ENCODE data around the gene SLC25A47. TPM values are rescaled to one million over a fixed set of nuclear protein-coding genes. Genes with fewer than 3 reads are reported as not detected.
A peak's percentile ranks its signal among the peaks of the same experiment; 100 is the strongest.

SLC25A47 gene
- total and polyA plus RNA-seq, 9 of the 15 experiments (the other 6 are each of a cell fraction or from before 2014, with no cell fraction given), result 0.09 to 0.23 (median 0.22) TPM; not detected in 6

DNA sequence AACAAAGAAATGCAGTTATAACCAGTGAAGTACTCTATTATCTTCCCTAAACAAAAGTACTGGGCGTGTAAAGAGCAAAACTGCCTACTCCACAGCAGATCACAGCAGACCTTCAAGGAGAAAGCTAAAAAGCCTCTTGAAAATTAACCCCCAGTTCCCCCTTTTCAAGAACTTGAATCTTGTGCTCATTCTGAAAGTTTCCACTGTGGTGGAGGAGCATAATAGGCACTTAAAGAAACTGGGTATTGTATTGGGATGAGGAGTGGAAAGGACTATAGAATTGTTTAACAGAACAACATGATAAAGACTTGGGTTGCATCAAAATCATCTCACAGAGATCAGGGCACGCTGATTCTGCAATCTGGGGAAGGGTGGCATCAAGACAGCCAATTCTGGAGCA lies 51.1 kb downstream of the SLC25A47 start:
- peaks cover 79% of the 10 kb centered on the region for H3K79me2 ChIP-seq (ENCODE audit: control insufficient read depth, insufficient read depth, low read length)
- peaks cover 34% of the 10 kb centered on the region for H3K36me3 ChIP-seq (ENCODE audit: control insufficient read depth, insufficient read depth, low read length)
- no TSS peak for BruUV-seq (replicated peaks)
- in situ Hi-C loops (cut with MboI) (no loop called here), intact Hi-C loops (cut with micrococcal nuclease) (loop anchor here (1.0 to 10.0 kb wide), 2 partner anchors 24 to 389 kb away; no protein-coding TSS in a partner anchor)
- peak overlapping the region; percentile 100 for H3K27ac ChIP-seq (ENCODE audit: extremely low read depth, low read depth, low read length)
- WGBS (ENCODE audit: insufficient coverage, low coverage, missing lambda C conversion rate), result 0% methylated on average over 2 of the region's 2 CpGs
- no peaks in the 10 kb centered on the region for H3K27me3 ChIP-seq (ENCODE audit: control insufficient read depth in 2 of 2, insufficient read depth in 2 of 2, low read length in 2 of 2)
- peak overlapping the region; percentile 98 to 100; a peak in 3 of 4 replicates for H3K9ac ChIP-seq (ENCODE audit: insufficient read depth in 1 of 2, low read depth in 2 of 2, low read length in 2 of 2)
- no peaks in the 10 kb centered on the region for H3K9me3 ChIP-seq (replicated peaks; ENCODE audit: control insufficient read depth, insufficient read depth, low read depth, low read length)
- peak overlapping the region; percentile 81 for H3K4me3 ChIP-seq
- ATAC-seq (no peak), FAIRE-seq (no peak), DNase-seq (ENCODE audit: extremely low read depth in 1 of 4, low spot score in 3 of 4) (no peak)
- ChIA-PET CTCF (ENCODE audit: low intra/inter-chr PET ratio) (no interaction called here), POLR2A (interaction anchor here (0.6 to 2.1 kb wide), 8 partner anchors 8 to 232 kb away, joined by 3 to 14 read pairs (median 6); no protein-coding TSS in a partner anchor)
- no peak overlapping the region for H2AFZ ChIP-seq (ENCODE audit: low read depth, low read length)
- H3K4me1 ChIP-seq (replicated peaks in 1 of 2; ENCODE audit: control insufficient read depth in 2 of 2, insufficient read depth in 2 of 2, low read length in 2 of 2), result peaks cover 21 to 22% of the 10 kb centered on the region in 2 experiments; a peak in 4 of 5 replicates
- H3K4me2 ChIP-seq (ENCODE audit: insufficient read depth, low read length), result peak overlapping the region; percentile 97
- 0 out of 2 replicates have a peak, but pooled peaks cover 3% of the 10 kb centered on the region for H4K20me1 ChIP-seq (replicated peaks; ENCODE audit: control insufficient read depth, insufficient read depth, low read length)
- H3K9me1 ChIP-seq (ENCODE audit: control insufficient read depth, insufficient read depth, low read length), result no peaks in the 10 kb centered on the region
- no peak for TF ChIP-seq TAF15 (IDR thresholded peaks at IDR 0.05; ENCODE audit: low read depth, low read length)
- 0 out of 2 replicates have a peak, but pooled peaks have one; percentile 25 for TF ChIP-seq RBFOX2 (IDR thresholded peaks at IDR 0.05; ENCODE audit: low read depth, low read length)
- TF ChIP-seq SPI1 (IDR thresholded peaks at IDR 0.05; ENCODE audit: borderline replicate concordance, low read depth, low read length), result no peak
- no peak for TF ChIP-seq FOSL1 (tag; conservative IDR thresholded peaks at IDR 0.05)

DNA sequence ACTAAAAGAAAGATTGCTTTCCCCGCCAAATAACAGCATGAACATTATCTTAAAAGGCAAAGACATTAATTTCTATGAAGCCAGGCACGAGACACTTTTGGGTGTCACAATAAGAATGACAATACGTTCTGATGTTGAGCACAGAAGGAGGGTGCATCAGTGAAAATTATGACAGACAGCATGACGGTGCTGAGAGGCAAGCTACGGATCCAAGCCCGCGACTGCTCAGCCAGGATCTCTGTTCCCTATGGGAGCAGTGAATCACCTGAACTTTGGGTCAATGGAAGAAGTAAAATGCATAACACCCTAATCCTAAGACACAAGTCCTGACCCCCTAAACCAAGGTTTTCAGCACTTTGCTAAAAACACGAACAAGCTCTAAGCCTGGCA lies 51.7 kb downstream of the SLC25A47 start:
- H3K36me3 ChIP-seq (ENCODE audit: control insufficient read depth, insufficient read depth, low read length), result peaks cover 28% of the 10 kb centered on the region
- in situ Hi-C loops (cut with MboI), result no loop called here
- H3K9ac ChIP-seq (ENCODE audit: insufficient read depth in 1 of 2, low read depth in 2 of 2, low read length in 2 of 2), result peak overlapping the region; percentile 98 to 100; a peak in 3 of 4 replicates
- CTCF ChIA-PET (ENCODE audit: low intra/inter-chr PET ratio), result interaction anchor here (0.6 kb wide), 1 partner anchor 581 kb away, joined by 6 read pairs; the partner anchor contains the start of gene EML1
- FAIRE-seq (no peak), DNase-seq (ENCODE audit: extremely low read depth in 1 of 4, low spot score in 3 of 4) (peak in 1 of 4 experiments; percentile 17), ATAC-seq (no peak)
- peaks cover 21 to 22% of the 10 kb centered on the region in 2 experiments; a peak in 4 of 5 replicates for H3K4me1 ChIP-seq (replicated peaks in 1 of 2; ENCODE audit: control insufficient read depth in 2 of 2, insufficient read depth in 2 of 2, low read length in 2 of 2)
- H3K9me3 ChIP-seq (replicated peaks; ENCODE audit: control insufficient read depth, insufficient read depth, low read depth, low read length), result no peaks in the 10 kb centered on the region
- no peaks in the 10 kb centered on the region for H3K9me1 ChIP-seq (ENCODE audit: control insufficient read depth, insufficient read depth, low read length)
- no peaks in the 10 kb centered on the region for H3K27me3 ChIP-seq (ENCODE audit: control insufficient read depth in 2 of 2, insufficient read depth in 2 of 2, low read length in 2 of 2)
- intact Hi-C loops (cut with micrococcal nuclease), result loop anchor here (1.0 to 10.0 kb wide), 4 partner anchors 25 to 390 kb away; partner anchors contain the start of gene SLC25A29
- H3K27ac ChIP-seq (ENCODE audit: extremely low read depth, low read depth, low read length), result peak overlapping the region; percentile 100
- H3K79me2 ChIP-seq (ENCODE audit: control insufficient read depth, insufficient read depth, low read length), result peaks cover 74% of the 10 kb centered on the region
- WGBS (ENCODE audit: insufficient coverage, low coverage, missing lambda C conversion rate), result 0% methylated on average over 8 of the region's 8 CpGs
- POLR2A ChIA-PET, result interaction anchor here (0.5 to 2.1 kb wide), 23 partner anchors 9 to 908 kb away, joined by 3 to 14 read pairs (median 4); no protein-coding TSS in a partner anchor
- 0 out of 2 replicates have a peak, but pooled peaks cover 3% of the 10 kb centered on the region for H4K20me1 ChIP-seq (replicated peaks; ENCODE audit: control insufficient read depth, insufficient read depth, low read length)
- peak overlapping the region; percentile 97 for H3K4me2 ChIP-seq (ENCODE audit: insufficient read depth, low read length)
- H3K4me3 ChIP-seq, result peak overlapping the region; percentile 81
- no peak overlapping the region for H2AFZ ChIP-seq (ENCODE audit: low read depth, low read length)
- BruUV-seq (replicated peaks), result TSS peak; percentile 56
- TF ChIP-seq SIN3B (IDR thresholded peaks at IDR 0.05; ENCODE audit: low read depth), result 0 out of 2 replicates have a peak, but pooled peaks have one; percentile 34
- TF ChIP-seq, protein P1, sequence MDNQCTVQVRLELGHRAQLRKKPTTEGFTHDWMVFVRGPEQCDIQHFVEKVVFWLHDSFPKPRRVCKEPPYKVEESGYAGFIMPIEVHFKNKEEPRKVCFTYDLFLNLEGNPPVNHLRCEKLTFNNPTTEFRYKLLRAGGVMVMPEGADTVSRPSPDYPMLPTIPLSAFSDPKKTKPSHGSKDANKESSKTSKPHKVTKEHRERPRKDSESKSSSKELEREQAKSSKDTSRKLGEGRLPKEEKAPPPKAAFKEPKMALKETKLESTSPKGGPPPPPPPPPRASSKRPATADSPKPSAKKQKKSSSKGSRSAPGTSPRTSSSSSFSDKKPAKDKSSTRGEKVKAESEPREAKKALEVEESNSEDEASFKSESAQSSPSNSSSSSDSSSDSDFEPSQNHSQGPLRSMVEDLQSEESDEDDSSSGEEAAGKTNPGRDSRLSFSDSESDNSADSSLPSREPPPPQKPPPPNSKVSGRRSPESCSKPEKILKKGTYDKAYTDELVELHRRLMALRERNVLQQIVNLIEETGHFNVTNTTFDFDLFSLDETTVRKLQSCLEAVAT (IDR thresholded peaks at IDR 0.05), result peak in 1 of 2 experiments; percentile 83; a peak in 3 of 4 replicates
- TF ChIP-seq, protein P2, sequence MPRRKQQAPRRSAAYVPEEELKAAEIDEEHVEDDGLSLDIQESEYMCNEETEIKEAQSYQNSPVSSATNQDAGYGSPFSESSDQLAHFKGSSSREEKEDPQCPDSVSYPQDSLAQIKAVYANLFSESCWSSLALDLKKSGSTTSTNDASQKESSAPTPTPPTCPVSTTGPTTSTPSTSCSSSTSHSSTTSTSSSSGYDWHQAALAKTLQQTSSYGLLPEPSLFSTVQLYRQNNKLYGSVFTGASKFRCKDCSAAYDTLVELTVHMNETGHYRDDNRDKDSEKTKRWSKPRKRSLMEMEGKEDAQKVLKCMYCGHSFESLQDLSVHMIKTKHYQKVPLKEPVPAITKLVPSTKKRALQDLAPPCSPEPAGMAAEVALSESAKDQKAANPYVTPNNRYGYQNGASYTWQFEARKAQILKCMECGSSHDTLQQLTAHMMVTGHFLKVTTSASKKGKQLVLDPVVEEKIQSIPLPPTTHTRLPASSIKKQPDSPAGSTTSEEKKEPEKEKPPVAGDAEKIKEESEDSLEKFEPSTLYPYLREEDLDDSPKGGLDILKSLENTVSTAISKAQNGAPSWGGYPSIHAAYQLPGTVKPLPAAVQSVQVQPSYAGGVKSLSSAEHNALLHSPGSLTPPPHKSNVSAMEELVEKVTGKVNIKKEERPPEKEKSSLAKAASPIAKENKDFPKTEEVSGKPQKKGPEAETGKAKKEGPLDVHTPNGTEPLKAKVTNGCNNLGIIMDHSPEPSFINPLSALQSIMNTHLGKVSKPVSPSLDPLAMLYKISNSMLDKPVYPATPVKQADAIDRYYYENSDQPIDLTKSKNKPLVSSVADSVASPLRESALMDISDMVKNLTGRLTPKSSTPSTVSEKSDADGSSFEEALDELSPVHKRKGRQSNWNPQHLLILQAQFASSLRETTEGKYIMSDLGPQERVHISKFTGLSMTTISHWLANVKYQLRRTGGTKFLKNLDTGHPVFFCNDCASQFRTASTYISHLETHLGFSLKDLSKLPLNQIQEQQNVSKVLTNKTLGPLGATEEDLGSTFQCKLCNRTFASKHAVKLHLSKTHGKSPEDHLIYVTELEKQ (CRISPR knock-in tag; IDR thresholded peaks at IDR 0.05), result no peak
- no peak for TF ChIP-seq IRF2 (CRISPR knock-in tag; IDR thresholded peaks at IDR 0.05)
- peak; percentile 56 for TF ChIP-seq CHD1 (IDR thresholded peaks at IDR 0.05; ENCODE audit: low read length)
- TF ChIP-seq MXI1 (IDR thresholded peaks at IDR 0.05; ENCODE audit: low read depth, low read length), result no peak

Data from K562 (cell line).